ENCODE results near the gene BBS12. TPM values are rescaled to one million over a fixed set of nuclear protein-coding genes. Genes with fewer than 3 reads are reported as not detected.
A peak's percentile ranks its signal among the peaks of the same experiment; 100 is the strongest.

The BBS12 gene
- total and polyA plus RNA-seq, 4 donors: 1.6 to 6.7 (median 3.1) TPM

DNA sequence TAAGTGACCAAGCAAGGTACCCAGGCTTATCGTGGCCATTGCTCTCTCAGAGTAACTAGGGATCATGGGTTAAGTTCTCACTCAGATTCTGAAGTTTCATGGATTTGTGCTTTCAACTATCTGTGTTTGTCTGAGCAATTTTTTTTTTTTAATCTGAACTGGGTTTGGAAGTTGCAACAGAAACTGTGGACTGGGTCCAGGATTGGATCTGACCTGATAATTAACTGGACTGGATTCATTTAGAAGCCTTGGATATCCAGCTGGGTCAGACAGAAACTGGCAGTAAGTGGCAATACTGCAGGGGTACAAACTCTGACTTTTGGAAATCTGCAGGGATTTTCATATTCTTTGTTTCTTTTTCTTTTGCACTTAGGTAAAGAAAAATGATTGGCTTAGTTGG lies 55.4 kb downstream of the BBS12 start:
- peaks cover 1 to 8% (median 8%) of the 10 kb centered on the region in 5 donors for H3K4me1 ChIP-seq (ENCODE audit: control insufficient read depth in 5 of 5, insufficient read depth in 5 of 5, low read length in 5 of 5)
- H3K9ac ChIP-seq (ENCODE audit: insufficient read depth in 1 of 2, low read length in 2 of 2): no peak overlapping the region
- no peak for ATAC-seq (ENCODE audit: insufficient read depth, low FRiP score)
- 56 to 73% methylated on average over 1 of the region's 1 CpG for WGBS, 2 donors
- no peaks in the 10 kb centered on the region for H3K9me3 ChIP-seq (ENCODE audit: control insufficient read depth in 4 of 4, insufficient read depth in 3 of 4, low read length in 3 of 4)
- no peak overlapping the region for H3K27ac ChIP-seq (ENCODE audit: low read depth in 1 of 2, low read length in 1 of 2)
- TF ChIP-seq CTCF (IDR thresholded peaks at IDR 0.05; ENCODE audit: control extremely low read depth, extremely low read depth): no peak
- no peaks in the 10 kb centered on the region for H3K36me3 ChIP-seq (ENCODE audit: control insufficient read depth in 4 of 4, insufficient read depth in 4 of 4, low read length in 4 of 4)
- DNase-seq: peak in 1 of 3 donors; percentile 54
- H3K27me3 ChIP-seq (ENCODE audit: control insufficient read depth in 3 of 3, insufficient read depth in 3 of 3, low read length in 2 of 3): no peaks in the 10 kb centered on the region
- H3K4me3 ChIP-seq: no peak overlapping the region

GRCh38 chr4:122788935-122789334 lies 56.4 kb downstream of the BBS12 start:
- Histone ChIP-seq H3K9ac (ENCODE audit: insufficient read depth in 1 of 2, low read length in 2 of 2) (no peak overlapping the region), H3K27me3 (ENCODE audit: control insufficient read depth in 3 of 3, insufficient read depth in 3 of 3, low read length in 2 of 3) (no peaks in the 10 kb centered on the region), H3K27ac (ENCODE audit: low read depth in 1 of 2, low read length in 1 of 2) (no peak overlapping the region), H3K9me3 (ENCODE audit: control insufficient read depth in 4 of 4, insufficient read depth in 3 of 4, low read length in 3 of 4) (no peaks in the 10 kb centered on the region), H3K36me3 (ENCODE audit: control insufficient read depth in 4 of 4, insufficient read depth in 4 of 4, low read length in 4 of 4) (no peaks in the 10 kb centered on the region), H3K4me1 (ENCODE audit: control insufficient read depth in 5 of 5, insufficient read depth in 5 of 5, low read length in 5 of 5) (peaks cover 0 to 5% (median 1%) of the 10 kb centered on the region in 5 donors), H3K4me3 (no peak overlapping the region)
- no peak for TF ChIP-seq CTCF (IDR thresholded peaks at IDR 0.05; ENCODE audit: control extremely low read depth, extremely low read depth)
- no peak for ATAC-seq (ENCODE audit: insufficient read depth, low FRiP score)
- WGBS, 2 donors: 95 to 96% methylated on average over 4 of the region's 4 CpGs
- DNase-seq: no peak

DNA sequence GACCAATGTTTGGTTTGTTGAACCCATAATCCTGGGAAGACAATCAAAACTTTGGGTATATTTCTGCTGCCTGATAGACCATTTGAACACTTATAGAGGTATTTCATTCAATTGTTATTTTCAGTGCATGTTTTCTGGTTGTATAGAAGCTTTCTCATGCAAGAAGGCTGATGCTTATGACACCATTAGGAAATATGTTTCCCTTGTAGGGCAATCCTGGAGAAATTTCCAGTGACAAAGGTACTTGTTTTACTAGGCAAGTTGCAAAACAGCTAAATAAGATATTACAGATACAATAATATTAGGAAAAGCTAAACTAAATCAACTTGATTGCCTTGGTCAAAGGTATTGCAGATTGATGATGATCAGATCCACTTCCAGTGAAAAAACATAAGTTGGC lies 61.3 kb downstream of the BBS12 start:
- no peak for ATAC-seq (ENCODE audit: insufficient read depth, low FRiP score)
- Histone ChIP-seq H3K4me1 (ENCODE audit: control insufficient read depth in 5 of 5, insufficient read depth in 5 of 5, low read length in 5 of 5) (peaks cover 0 to 4% (median 0%) of the 10 kb centered on the region in 5 donors), H3K27me3 (ENCODE audit: control insufficient read depth in 3 of 3, insufficient read depth in 3 of 3, low read length in 2 of 3) (no peaks in the 10 kb centered on the region), H3K4me3 (no peak overlapping the region), H3K36me3 (ENCODE audit: control insufficient read depth in 4 of 4, insufficient read depth in 4 of 4, low read length in 4 of 4) (no peaks in the 10 kb centered on the region), H3K9ac (ENCODE audit: insufficient read depth in 1 of 2, low read length in 2 of 2) (no peak overlapping the region), H3K27ac (ENCODE audit: low read depth in 1 of 2, low read length in 1 of 2) (no peak overlapping the region), H3K9me3 (ENCODE audit: control insufficient read depth in 4 of 4, insufficient read depth in 3 of 4, low read length in 3 of 4) (no peaks in the 10 kb centered on the region)
- no peak for TF ChIP-seq CTCF (IDR thresholded peaks at IDR 0.05; ENCODE audit: control extremely low read depth, extremely low read depth)
- no peak for DNase-seq

Other genes starting within 250 kb of the BBS12 start
- gene IL21, start 111.6 kb upstream of the BBS12 start, total RNA-seq: under 1 TPM in 1 of 2 donors, not detected in 1; 0.26 TPM
- gene IL21, start 111.6 kb upstream of the BBS12 start, polyA plus RNA-seq: under 1 TPM in 1 of 2 donors, not detected in 1; 0.02 TPM
- gene FGF2, start 94.1 kb downstream of the BBS12 start, total RNA-seq: 10 to 100 TPM in 1 of 2 donors, 1 to 10 TPM in 1; 9.4 to 11.6 TPM
- 1 to 10 TPM; 2.4 to 2.9 TPM for gene FGF2, start 94.1 kb downstream of the BBS12 start, polyA plus RNA-seq
- 1 to 10 TPM; 6.7 TPM for gene NUDT6, start 189.9 kb downstream of the BBS12 start, total RNA-seq
- 1 to 10 TPM; 3.8 to 9.2 TPM for gene NUDT6, start 189.9 kb downstream of the BBS12 start, polyA plus RNA-seq